NT2/D1 (cell line): ENCODE measurements around the gene AJUBA.

ENCODE experiments used
- SUZ12 ChIP-seq: IDR thresholded peaks from 2 replicates; pipeline ENCODE4 v1.6.1; 2011; ENCODE audit not compliant: insufficient read length, insufficient read depth; ENCODE audit errors: extremely low read depth
- YY1 ChIP-seq: IDR thresholded peaks from 2 replicates; pipeline ENCODE4 v1.6.1; 2011; ENCODE audit not compliant: insufficient read length, insufficient read depth
- ZNF274 ChIP-seq: IDR thresholded peaks from 2 replicates; pipeline ENCODE4 v1.6.1; 2011; ENCODE audit warnings: mild to moderate bottlenecking, low read depth, low read length

DNA sequence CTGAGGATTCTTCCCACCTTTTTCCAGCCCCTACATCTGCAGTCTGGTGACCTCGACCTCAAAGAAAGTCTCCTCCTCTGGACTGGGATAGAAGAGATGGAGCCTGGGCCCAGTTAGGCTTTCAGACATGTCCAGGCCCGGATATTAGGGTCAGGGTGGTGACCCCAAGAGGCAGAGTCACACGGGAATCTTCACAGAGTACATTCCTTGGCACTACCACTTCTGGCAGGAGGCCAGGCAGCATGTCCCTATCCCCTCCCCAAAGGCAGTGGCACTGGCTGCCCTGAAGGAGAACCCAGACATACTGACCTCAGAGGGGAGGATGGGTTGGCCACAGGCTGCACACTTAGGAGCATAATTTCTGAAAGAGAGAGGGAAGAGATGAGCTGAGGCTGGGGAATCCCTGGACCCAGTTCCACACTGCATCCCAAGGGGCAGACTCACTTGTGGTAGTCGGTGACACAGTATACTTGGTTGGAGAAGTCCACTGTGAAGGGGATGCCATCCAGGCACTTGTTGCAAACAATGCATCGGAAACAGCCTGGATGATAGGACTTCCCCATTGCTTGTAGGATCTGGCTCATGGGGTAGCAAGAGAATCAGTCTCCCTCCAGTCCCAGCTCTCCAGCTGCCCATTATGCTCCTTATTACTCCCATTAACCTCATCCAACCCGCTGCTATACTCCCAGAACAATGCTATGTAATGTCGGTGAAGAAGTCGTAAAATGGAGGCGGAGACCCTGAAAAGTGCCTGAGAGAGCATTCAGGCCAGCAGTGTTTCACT, 7.6 kb downstream of the AJUBA start:
- TF ChIP-seq ZNF274 (no peak), YY1 (no peak), SUZ12 (no peak)
